Activated CD4-positive, alpha-beta T cell treated with anti-CD3 and anti-CD28 coated beads, Interleukin-2, amount 50 U/mL, for 24 hours (primary cell): ENCODE data around the gene ALDH1L1.

Source experiments
- DNase-seq, 2 donors: peaks; one replicate each; pipeline ENCODE4 v3.0.0-alpha.2; 2020; ENCODE audit warnings: low read depth in 1 of 2, low spot score in 1 of 2

Gene ALDH1L1

DNA sequence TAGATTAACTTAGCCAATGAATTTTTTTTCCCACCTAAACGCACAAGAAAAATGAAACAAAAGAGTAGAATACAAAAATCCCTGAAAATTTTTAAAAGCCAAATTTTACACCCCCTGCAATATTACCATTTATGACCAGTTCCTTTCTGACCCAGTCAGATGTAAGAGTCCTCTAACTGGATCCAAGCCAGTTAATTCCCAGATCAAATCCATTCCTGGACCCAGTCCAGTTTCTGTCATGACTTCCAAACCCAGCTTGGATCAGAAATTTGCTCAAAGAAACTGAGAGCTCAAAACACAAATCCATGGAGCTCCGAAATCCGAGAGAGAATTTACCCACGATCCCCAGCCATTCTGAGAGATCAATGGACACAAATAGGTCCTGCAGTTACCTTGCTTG, 17.0 kb upstream of the ALDH1L1 start:
- no peak for DNase-seq

GRCh38 chr3:126194713-126195305, 14.4 kb upstream of the ALDH1L1 start:
- no peak for DNase-seq

GRCh38 chr3:126191246-126191645, 10.9 kb upstream of the ALDH1L1 start:
- DNase-seq: no peak

GRCh38 chr3:126187920-126188319, 7.5 kb upstream of the ALDH1L1 start:
- DNase-seq: no peak

DNA sequence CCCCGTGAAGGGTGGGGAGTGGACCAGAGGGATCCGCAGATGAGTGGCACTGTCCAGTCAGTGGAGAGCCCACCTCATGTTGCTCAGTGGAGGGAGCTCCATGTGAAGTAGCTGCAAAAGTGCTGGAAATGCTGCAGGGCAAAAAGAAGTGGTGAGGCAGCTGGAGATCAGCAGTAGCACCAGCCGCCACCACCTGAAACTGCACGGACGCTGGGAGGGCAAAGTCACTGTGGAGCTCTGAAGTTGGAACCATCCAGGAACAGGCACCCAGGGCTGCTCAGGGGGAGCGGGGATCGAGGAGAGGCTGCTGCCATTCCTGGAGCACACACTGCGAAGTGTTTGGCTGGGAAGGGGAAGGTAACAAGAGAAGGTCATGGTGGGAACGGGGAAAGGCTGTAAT, 6.4 kb upstream of the ALDH1L1 start:
- DNase-seq: no peak

DNA sequence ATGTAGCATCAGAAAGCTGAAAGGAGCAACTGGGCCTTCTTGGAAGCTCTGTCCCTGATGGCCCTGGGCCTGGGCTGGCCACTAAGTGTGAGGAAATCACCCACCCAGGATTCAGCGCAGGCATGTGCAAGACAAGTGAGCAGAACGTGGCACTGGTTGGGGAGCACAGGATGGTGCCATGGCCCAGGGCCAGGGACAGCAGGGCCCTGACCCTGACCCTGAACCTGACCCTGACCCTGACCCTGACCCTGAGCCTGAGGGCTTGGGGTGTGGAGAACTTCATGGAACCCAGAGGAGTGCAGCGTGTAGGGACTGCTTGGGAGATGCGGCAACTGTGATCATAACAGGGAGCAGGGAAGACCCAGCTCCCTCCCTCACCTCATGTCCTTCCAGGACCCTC, 5.9 kb upstream of the ALDH1L1 start:
- no peak for DNase-seq

- DNase-seq: no peak
Observed at GRCh38 chr3:126184465-126185000, 4.1 kb upstream of the ALDH1L1 start.

GRCh38 chr3:126181398-126181725, 976 bp upstream of the ALDH1L1 start:
- DNase-seq: no peak

GRCh38 chr3:126179825-126180476, 435 bp downstream of the ALDH1L1 start:
- no peak for DNase-seq

- DNase-seq: no peak
Observed at GRCh38 chr3:126170073-126170777, 10.2 kb downstream of the ALDH1L1 start.

DNA sequence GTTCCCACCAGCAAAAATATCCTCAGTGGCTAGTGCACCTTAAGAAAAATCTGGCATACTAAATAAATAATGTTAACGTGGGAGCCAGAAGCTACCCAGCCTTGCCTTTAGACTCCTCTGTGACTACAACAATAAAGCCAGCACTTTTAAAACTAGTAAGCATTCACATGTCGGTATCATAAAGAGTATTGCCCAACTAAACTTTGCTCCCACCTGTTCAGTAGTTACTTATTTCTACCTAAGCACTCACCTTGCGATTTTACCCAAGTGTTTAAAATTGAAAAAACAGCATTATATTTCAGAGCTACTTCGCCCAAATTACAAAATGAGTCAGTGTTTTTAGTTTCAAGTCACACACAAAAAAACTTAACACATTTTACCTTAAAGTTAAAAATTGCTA, 12.8 kb downstream of the ALDH1L1 start:
- no peak for DNase-seq

DNA sequence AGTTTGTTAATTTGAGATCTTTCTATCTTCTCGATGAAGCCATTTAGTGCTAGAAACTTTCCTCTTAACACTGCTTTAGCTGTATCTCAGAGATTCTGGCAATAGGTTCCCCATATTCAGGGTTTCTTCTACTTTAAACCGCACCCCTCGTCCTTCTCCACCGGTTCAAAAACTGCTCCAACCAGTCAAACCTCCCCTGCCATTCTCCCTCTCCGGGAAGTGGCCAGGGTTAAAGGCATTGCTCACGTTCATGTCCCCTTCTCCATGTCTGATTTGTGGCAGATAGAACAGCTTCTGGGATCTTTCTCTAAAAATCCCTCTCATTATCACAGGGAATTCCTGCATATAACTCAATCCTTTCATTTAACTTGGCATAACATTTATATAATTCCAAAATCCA, 14.4 kb downstream of the ALDH1L1 start:
- DNase-seq: no peak

DNA sequence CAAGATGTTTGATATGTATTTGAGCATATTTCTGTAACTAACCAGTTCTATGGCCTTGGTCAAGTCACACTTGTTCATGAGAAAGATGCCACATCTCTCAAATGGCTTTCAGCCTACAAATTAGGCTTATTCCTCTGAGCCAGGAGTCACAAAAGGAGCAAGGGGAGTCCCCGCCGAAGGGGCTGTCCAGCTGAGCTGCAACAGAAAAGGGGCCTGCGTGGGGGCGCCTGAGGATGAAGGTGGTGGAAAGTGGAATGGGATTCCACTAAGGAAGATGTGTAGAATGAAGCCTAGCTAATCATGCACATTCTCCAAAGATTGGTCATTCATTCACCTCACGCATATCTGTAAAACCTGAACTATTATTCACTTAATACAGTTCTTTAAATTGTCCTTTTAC, 19.1 kb downstream of the ALDH1L1 start:
- DNase-seq: no peak

GRCh38 chr3:126160243-126161210, 19.9 kb downstream of the ALDH1L1 start:
- DNase-seq: no peak

- DNase-seq: no peak
Observed at GRCh38 chr3:126159476-126159875, 20.9 kb downstream of the ALDH1L1 start.

GRCh38 chr3:126158912-126159454, 21.4 kb downstream of the ALDH1L1 start:
- DNase-seq: no peak

DNA sequence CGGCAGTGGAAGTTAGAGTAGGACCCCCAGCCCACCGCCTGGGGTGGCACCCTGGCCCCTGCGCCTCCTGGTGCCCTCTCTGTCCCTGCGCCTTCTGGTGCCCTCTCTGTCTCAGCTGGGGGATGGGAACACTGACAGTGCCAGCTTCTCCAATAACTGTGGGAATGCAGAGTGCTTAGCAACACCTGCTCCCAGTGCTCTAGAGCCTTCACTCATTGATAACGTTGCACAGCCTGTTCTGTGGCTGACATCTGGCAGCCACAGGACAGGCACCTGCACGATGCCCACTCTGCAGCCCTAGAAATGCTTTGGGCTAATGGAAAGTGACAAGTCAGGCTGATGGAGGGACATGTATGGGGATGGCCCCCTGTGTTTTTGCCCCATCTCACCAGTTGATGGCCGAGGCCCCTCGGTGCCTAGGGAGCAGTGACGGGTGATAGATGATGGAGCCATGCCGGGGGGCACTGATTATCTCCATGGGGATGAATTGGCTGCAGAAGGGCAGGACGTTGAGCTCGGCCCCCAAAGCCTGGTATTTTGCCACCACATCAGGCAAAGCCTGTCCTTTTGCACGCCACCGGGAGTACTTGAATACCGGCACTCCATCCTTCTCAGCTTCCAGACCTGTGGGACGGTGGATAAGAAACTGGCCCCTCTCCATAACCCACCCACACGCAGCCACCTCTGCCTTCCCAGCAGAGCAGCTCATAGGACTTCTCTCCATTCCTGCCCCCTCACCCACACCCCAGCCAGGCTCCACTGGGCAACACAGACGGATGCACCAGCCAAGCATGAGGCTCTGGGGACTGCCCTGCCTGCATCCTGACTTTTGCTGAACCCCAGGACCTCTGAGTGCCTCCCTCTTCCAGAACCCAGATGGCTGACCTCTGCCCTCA, 22.1 kb downstream of the ALDH1L1 start:
- DNase-seq: no peak

DNA sequence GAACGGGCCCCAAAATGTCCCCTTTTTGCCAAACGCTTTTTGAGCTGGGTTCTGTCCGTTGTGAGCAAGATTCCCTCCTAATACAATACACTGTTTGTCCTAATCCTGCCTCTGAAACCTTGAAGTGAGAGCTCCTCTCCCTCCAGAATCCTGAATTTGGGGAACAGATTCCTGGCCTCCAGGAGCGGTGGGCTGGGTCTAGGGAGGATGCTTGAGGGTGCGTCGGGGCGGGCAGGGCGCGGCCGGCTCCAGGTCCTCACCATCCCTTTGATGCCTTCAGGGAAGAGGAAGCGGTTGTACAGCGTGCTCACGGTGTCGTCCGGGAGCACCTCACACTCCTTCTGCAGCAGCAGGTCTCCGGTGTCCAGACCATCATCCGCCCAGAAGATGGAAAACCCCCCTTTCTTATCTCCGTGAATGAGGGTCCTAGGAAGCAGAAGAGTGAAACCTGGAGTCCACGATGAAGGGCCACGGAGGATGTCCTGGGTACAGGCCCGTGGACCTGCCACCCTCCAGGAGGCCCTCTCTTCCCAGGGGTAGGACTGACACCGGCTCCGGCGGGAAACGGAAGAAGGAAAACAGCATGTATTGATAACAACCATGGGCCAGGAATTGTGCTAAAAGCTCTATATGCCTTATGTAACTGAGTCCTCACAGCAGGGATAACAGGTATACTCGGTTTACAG, 23.2 kb downstream of the ALDH1L1 start:
- DNase-seq: no peak

- DNase-seq: no peak
Observed at GRCh38 chr3:126156468-126156867, 23.9 kb downstream of the ALDH1L1 start.
